H1 (cell line): ENCODE data around the gene KCTD19. TPM values are rescaled to one million over a fixed set of nuclear protein-coding genes. Genes with fewer than 3 reads are reported as not detected.

ENCODE experiments used
- CTCF ChIA-PET: fragments of 300-600 bp; sonication (Branson Sonifier 250); formaldehyde crosslinking; loops from one replicate; lab custom pipeline; 2021; ENCODE audit not compliant: partially characterized antibody; lab: Charles Lee
- POLR2A ChIA-PET: fragments of 300-600 bp; sonication (Branson Sonifier 250); formaldehyde crosslinking; loops from one replicate; lab custom pipeline; 2021; ENCODE audit warnings: inconsistent platforms; ENCODE audit not compliant: partially characterized antibody; lab: Charles Lee
- DNase-seq, 2 experiments: peaks; one replicate each; pipeline versions ENCODE4 v3.0.0 to v3.0.0-alpha.2; 2010 to 2022; ENCODE audit warnings: low spot score in 2 of 2, low read depth in 1 of 2, mixed read lengths in 1 of 2
- FAIRE-seq: peaks from 2 replicates; lab custom pipeline; 2011; peaks lifted over from hg19 to GRCh38; lab: Jason Lieb, UNC
- H2AFZ ChIP-seq: 2 replicates; pipeline ENCODE4 v1.8.1; 2012; ENCODE audit warnings: low read length, inconsistent platforms
- H2AK5ac ChIP-seq: 2 replicates; pipeline ENCODE4 v1.6.1; 2013; ENCODE audit warnings: low read depth, low read length
- H2BK120ac ChIP-seq: replicated peaks from 2 replicates; pipeline ENCODE3; 2013; ENCODE audit warnings: low read depth, low read length, inconsistent platforms
- H2BK12ac ChIP-seq: 2 replicates; pipeline ENCODE4 v1.6.1; 2013; ENCODE audit warnings: low read depth, low read length
- H2BK15ac ChIP-seq: 2 replicates; pipeline ENCODE4 v1.6.1; 2013; ENCODE audit warnings: low read length
- H2BK20ac ChIP-seq: 2 replicates; pipeline ENCODE4 v1.6.1; 2013; ENCODE audit warnings: low read length
- H2BK5ac ChIP-seq: 2 replicates; pipeline ENCODE4 v1.6.1; 2013; ENCODE audit warnings: low read depth, low read length
- H3K14ac ChIP-seq: 2 replicates; pipeline ENCODE4 v1.6.1; 2013; ENCODE audit warnings: inconsistent platforms; ENCODE audit not compliant: insufficient read length
- H3K18ac ChIP-seq: 2 replicates; pipeline ENCODE4 v1.6.1; 2013; ENCODE audit warnings: low read length; ENCODE audit errors: extremely low read depth
- H3K23ac ChIP-seq: 2 replicates; pipeline ENCODE4 v1.6.1; 2013; ENCODE audit warnings: inconsistent platforms; ENCODE audit not compliant: insufficient read length
- H3K23me2 ChIP-seq: 2 replicates; pipeline ENCODE4 v1.6.1; 2013; ENCODE audit warnings: low read depth, low read length
- H3K27ac ChIP-seq: 2 replicates; pipeline ENCODE4 v1.6.1; 2011; ENCODE audit warnings: low read depth, low read length, inconsistent platforms
- H3K27me3 ChIP-seq, 4 experiments: replicated peaks in 1 of 4; 1 replicate in 1 of 4; 2 replicates in 3 of 4; pipeline versions ENCODE4 v1.6.1 to v1.8.1; 2011 to 2013; ENCODE audit warnings: low read length in 3 of 4, mild to moderate bottlenecking in 3 of 4, inconsistent platforms in 2 of 4, mixed read lengths in 2 of 4, moderate library complexity in 1 of 4; ENCODE audit not compliant: control insufficient read depth in 3 of 4, insufficient read depth in 3 of 4; ENCODE audit errors: extremely low read depth in 1 of 4
- H3K36me3 ChIP-seq, 4 experiments: 2 replicates each; pipeline versions ENCODE4 v1.6.1 to v1.8.1; 2011 to 2013; ENCODE audit warnings: mild to moderate bottlenecking in 4 of 4, low read length in 3 of 4, moderate library complexity in 2 of 4, control low read depth in 1 of 4, inconsistent platforms in 1 of 4; ENCODE audit not compliant: insufficient read depth in 4 of 4, control insufficient read depth in 2 of 4
- H3K4ac ChIP-seq: replicated peaks from 2 replicates; pipeline ENCODE3; 2013; ENCODE audit warnings: low read length, low read depth, mixed read lengths, inconsistent platforms; ENCODE audit not compliant: insufficient read length
- H3K4me1 ChIP-seq, 4 experiments: replicated peaks in 1 of 4; 1 replicate in 1 of 4; 2 replicates in 3 of 4; pipeline versions ENCODE4 v1.6.1 to v1.8.1; 2011 to 2013; ENCODE audit warnings: low read length in 3 of 4, inconsistent platforms in 2 of 4, mixed read lengths in 1 of 4; ENCODE audit not compliant: insufficient read depth in 4 of 4, control insufficient read depth in 3 of 4
- H3K4me2 ChIP-seq, 2 experiments: 2 replicates each; pipeline versions ENCODE4 v1.6.1 to v1.8.1; 2011 to 2013; ENCODE audit warnings: low read depth in 2 of 2, low read length in 2 of 2, control low read depth in 1 of 2, inconsistent platforms in 1 of 2, mild to moderate bottlenecking in 1 of 2; ENCODE audit not compliant: insufficient read depth in 1 of 2
- H3K4me3 ChIP-seq, 4 experiments: fragments of 200-600, 300-600 bp in 1 of 4; sonication (generic), shearing (Covaris generic), sonication (Bioruptor Twin) in 1 of 4; 2 replicates each; pipeline versions ENCODE4 v1.5.1 to v1.8.1; 2011 to 2016; ENCODE audit warnings: low read length in 4 of 4, low read depth in 3 of 4, control low read depth in 2 of 4, inconsistent platforms in 2 of 4, mild to moderate bottlenecking in 2 of 4, mixed read lengths in 1 of 4, moderate library complexity in 1 of 4; ENCODE audit not compliant: insufficient read depth in 2 of 4; ENCODE audit errors: extremely low read depth in 1 of 4
- H3K56ac ChIP-seq: replicated peaks from 2 replicates; pipeline ENCODE3; 2013; ENCODE audit warnings: low read depth, mild to moderate bottlenecking, mixed read lengths, low read length, inconsistent platforms; ENCODE audit not compliant: insufficient read length
- H3K79me1 ChIP-seq: 2 replicates; pipeline ENCODE4 v1.6.1; 2013; ENCODE audit warnings: low read depth, low read length, control low read depth
- H3K79me2 ChIP-seq, 2 experiments: 2 replicates each; pipeline versions ENCODE4 v1.6.1 to v1.8.1; 2012 to 2013; ENCODE audit warnings: low read length in 2 of 2, mild to moderate bottlenecking in 2 of 2, inconsistent platforms in 1 of 2; ENCODE audit not compliant: insufficient read depth in 2 of 2, control insufficient read depth in 1 of 2
- H3K9ac ChIP-seq, 4 experiments: replicated peaks in 1 of 4; 1 replicate in 1 of 4; 2 replicates in 3 of 4; pipeline versions ENCODE4 v1.6.1 to v1.8.1; 2011 to 2013; ENCODE audit warnings: low read depth in 3 of 4, low read length in 3 of 4, control low read depth in 2 of 4, mild to moderate bottlenecking in 2 of 4, moderate library complexity in 2 of 4, inconsistent platforms in 1 of 4; ENCODE audit errors: extremely low read depth in 1 of 4
- H3K9me3 ChIP-seq, 2 experiments: 2 replicates each; pipeline versions ENCODE4 v1.6.1 to v1.8.1; 2012 to 2013; ENCODE audit warnings: mild to moderate bottlenecking in 2 of 2, moderate library complexity in 2 of 2, control low read depth in 1 of 2, inconsistent platforms in 1 of 2, low read depth in 1 of 2, low read length in 1 of 2, mixed read lengths in 1 of 2; ENCODE audit not compliant: insufficient read depth in 2 of 2
- H4K20me1 ChIP-seq, 2 experiments: replicated peaks in 1 of 2; 2 replicates each; pipeline versions ENCODE3 to v1.8.1; 2011 to 2013; ENCODE audit warnings: inconsistent platforms in 2 of 2, low read length in 2 of 2, mild to moderate bottlenecking in 1 of 2; ENCODE audit not compliant: insufficient read depth in 2 of 2, control insufficient read depth in 1 of 2
- H4K5ac ChIP-seq: 2 replicates; pipeline ENCODE4 v1.6.1; 2013; ENCODE audit warnings: low read length, low read depth, mixed read lengths, inconsistent platforms; ENCODE audit not compliant: insufficient read length
- H4K8ac ChIP-seq: 2 replicates; pipeline ENCODE4 v1.8.0; 2013; ENCODE audit warnings: mild to moderate bottlenecking, moderate library complexity, low read length, inconsistent platforms; ENCODE audit not compliant: insufficient read depth; ENCODE audit errors: extremely low read depth
- H4K91ac ChIP-seq: replicated peaks from 2 replicates; pipeline ENCODE3; 2013; ENCODE audit warnings: low read length, mixed read lengths, inconsistent platforms; ENCODE audit not compliant: insufficient read length
- CTCF ChIP-seq, 3 experiments: IDR thresholded peaks; 1 replicate in 2 of 3; 2 replicates in 1 of 3; pipeline versions ENCODE4 v1.5.1 to v1.6.1; 2011; ENCODE audit warnings: low read length in 3 of 3, mild to moderate bottlenecking in 3 of 3, inconsistent platforms in 2 of 3, low read depth in 1 of 3, moderate library complexity in 1 of 3; ENCODE audit not compliant: insufficient read depth in 1 of 3; ENCODE audit errors: control extremely low read depth in 1 of 3
- NANOG ChIP-seq: IDR thresholded peaks from 2 replicates; pipeline ENCODE4 v1.6.1; 2011; ENCODE audit warnings: low read length, low read depth, mild to moderate bottlenecking, inconsistent platforms; ENCODE audit not compliant: insufficient read depth, poor library complexity, severe bottlenecking
- POLR2AphosphoS5 ChIP-seq: IDR thresholded peaks from 2 replicates; pipeline ENCODE4 v1.6.1; 2011; ENCODE audit warnings: low read depth, low read length
- RAD21 ChIP-seq, 2 experiments: IDR thresholded peaks in 1 of 2; conservative IDR thresholded peaks in 1 of 2; 2 replicates each; pipeline ENCODE4 v1.6.1; 2011; ENCODE audit warnings: low read depth in 2 of 2, low read length in 2 of 2, improper control_type of control experiment in 1 of 2, inconsistent platforms in 1 of 2, mild to moderate bottlenecking in 1 of 2, moderate library complexity in 1 of 2
- USF2 ChIP-seq: IDR thresholded peaks from 2 replicates; pipeline ENCODE4 v1.6.1; 2011; ENCODE audit warnings: low read length, improper control_type of control experiment
- WGBS, 2 experiments: shearing (Covaris generic) in 1 of 2; methylation state at CpG; one replicate each; pipeline versions ENCODE4 v1.1.6 to v1.1.7; 2013 to 2015; ENCODE audit warnings: low lambda C conversion rate in 2 of 2, mixed read lengths in 2 of 2, inconsistent platforms in 1 of 2, low coverage in 1 of 2, missing lambda C conversion rate in 1 of 2; ENCODE audit not compliant: insufficient replicate concordance in 2 of 2, insufficient coverage in 1 of 2, insufficient read length in 1 of 2; ENCODE audit errors: extremely low coverage in 1 of 2, missing lambda C conversion rate in 1 of 2; 5-methylcytosine and 5-hydroxymethylcytosine counted together
- polyA plus RNA-seq, 7 experiments: library from polyadenylated mRNA; depleted of rRNA in 3 of 7; stranded (reverse) in 5 of 7; unstranded in 2 of 7; fragments of >200 nt in 5 of 7; fragments of 200-250 nt in 2 of 7; gene quantifications; 1 replicate in 5 of 7; 2 replicates in 1 of 7; 4 replicates in 1 of 7; pipeline versions ENCODE4 v1.2.1 to v1.2.3, GENCODE V29; 2011 to 2013; ENCODE audit warnings: missing spikeins in 2 of 7, mixed read lengths in 2 of 7
- total RNA-seq: library from RNA; stranded (reverse); fragmentation: NEBNext Ultra II Directional; extraction: Animal tissue kit (Norgen Biotek cat#: 25700); gene quantifications from 2 replicates; pipeline ENCODE4 v1.2.1, GENCODE V29; 2021

The KCTD19 gene
- total and polyA plus RNA-seq, 2 of the 8 experiments (the other 6 are each of a cell fraction or from before 2014, with no cell fraction given): 0.06 to 0.24 TPM

GRCh38 chr16:67305216-67306071, 21.1 kb downstream of the KCTD19 start:
- Histone ChIP-seq H3K79me1 (no peaks in the 10 kb centered on the region), H2AK5ac (no peak overlapping the region), H2AFZ (no peak overlapping the region), H3K27ac (no peak overlapping the region), H2BK12ac (no peak overlapping the region), H3K4me1 (no peaks in the 10 kb centered on the region), H3K56ac (no peak overlapping the region), H3K4me3 (no peak overlapping the region), H3K23ac (no peak overlapping the region), H3K79me2 (no peaks in the 10 kb centered on the region), H2BK20ac (no peak overlapping the region), H3K9ac (no peak overlapping the region), H4K8ac (no peak overlapping the region), H3K4ac (no peak overlapping the region), H2BK5ac (no peak overlapping the region), H3K14ac (no peak overlapping the region), H3K27me3 (peaks cover 0 to 2% (median 0%) of the 10 kb centered on the region in 4 experiments; a peak in 1 of 7 replicates), H3K9me3 (no peaks in the 10 kb centered on the region; a peak in 1 of 4 replicates), H3K4me2 (no peak overlapping the region), H4K20me1 (no peaks in the 10 kb centered on the region), H3K23me2 (no peaks in the 10 kb centered on the region; the same call in 1 of the 2 replicates), H4K5ac (no peak overlapping the region), H2BK120ac (no peak overlapping the region), H4K91ac (no peak overlapping the region), H2BK15ac (no peak overlapping the region), H3K18ac (no peak overlapping the region), H3K36me3 (no peaks in the 10 kb centered on the region)
- TF ChIP-seq USF2 (no peak), NANOG (no peak), CTCF (IDR thresholded peaks at IDR 0.05; ENCODE audit: control extremely low read depth in 1 of 3, insufficient read depth in 1 of 3, low read depth in 1 of 3, low read length in 3 of 3) (peak; percentile 2 to 18 (median 8); a peak in 3 of 4 replicates), POLR2AphosphoS5 (no peak), RAD21 (IDR thresholded peaks at IDR 0.05 in 1 of 2, conservative IDR thresholded peaks at IDR 0.05 in 1 of 2; ENCODE audit: low read depth in 2 of 2, low read length in 2 of 2) (0 out of 4 replicates have a peak, but pooled peaks of 1 of the 2 experiments have one; percentile 5)
- CTCF ChIA-PET: interaction anchor here (1.0 to 1.3 kb wide), 4 partner anchors 8 to 20 kb away, joined by 3 read pairs; no protein-coding TSS in a partner anchor
- DNase-seq: no peak
- POLR2A ChIA-PET: no interaction called here
- 87% methylated on average over 13 of the region's 13 CpGs; no CpG with 5 or more reads in 1 of the 2 experiments for WGBS, 2 experiments
- no peak for FAIRE-seq
